Esophagus squamous epithelium (tissue), 5 donors: ENCODE measurements around the gene ANKRD29. TPM values are rescaled to one million over a fixed set of nuclear protein-coding genes. Genes with fewer than 3 reads are reported as not detected.
A peak's percentile ranks its signal among the peaks of the same experiment; 100 is the strongest.

ENCODE experiments used
- DNase-seq: peaks from one replicate; lab custom pipeline; 2025; lab: John Stamatoyannopoulos, UW
- H3K27ac ChIP-seq, 4 donors: fragments of 200-600 bp; sonication (generic); one replicate each; pipeline ENCODE4 v1.5.1; 2016 to 2019; ENCODE audit warnings: mild to moderate bottlenecking in 1 of 4
- H3K27me3 ChIP-seq, 4 donors: fragments of 200-600 bp; sonication (generic); 1 replicate in 3 of 4; 2 replicates in 1 of 4; pipeline versions ENCODE4 v1.5.1 to v1.6.0; 2017 to 2021; ENCODE audit warnings: antibody characterized with exemption in 1 of 4
- H3K36me3 ChIP-seq, 3 donors: fragments of 200-600 bp; sonication (generic); one replicate each; pipeline ENCODE4 v1.5.1; 2016 to 2019
- H3K4me1 ChIP-seq, 3 donors: fragments of 200-600 bp; sonication (generic); one replicate each; pipeline ENCODE4 v1.5.1; 2017 to 2019
- H3K4me3 ChIP-seq, 4 donors: fragments of 200-600 bp; sonication (generic); 1 replicate in 3 of 4; 2 replicates in 1 of 4; pipeline ENCODE4 v1.5.1; 2016 to 2019; ENCODE audit warnings: mild to moderate bottlenecking in 2 of 4, moderate library complexity in 1 of 4
- H3K9me3 ChIP-seq, 3 donors: fragments of 200-600 bp; sonication (generic); one replicate each; pipeline ENCODE4 v1.5.1; 2016 to 2019
- CTCF ChIP-seq, 6 experiments: fragments of 450-650 bp in 4 of 6; fragments of 200-600 bp in 2 of 6; sonication (generic) in 2 of 6; IDR thresholded peaks; one replicate each; pipeline ENCODE4 v1.5.1; 2016 to 2019; ENCODE audit warnings: antibody characterized with exemption in 6 of 6, mild to moderate bottlenecking in 4 of 6, moderate library complexity in 4 of 6
- POLR2A ChIP-seq, 4 donors: fragments of 450-650 bp; IDR thresholded peaks; one replicate each; pipeline ENCODE4 v1.6.1; 2017; ENCODE audit warnings: antibody characterized with exemption in 4 of 4, mild to moderate bottlenecking in 4 of 4, moderate library complexity in 3 of 4
- WGBS, 2 donors: methylation state at CpG; one replicate each; pipeline ENCODE4 v1.1.5; 2018; 5-methylcytosine and 5-hydroxymethylcytosine counted together
- intact Hi-C: fragments of 100-400 bp; cut with DNase I; formaldehyde crosslinking; loops from one replicate; pipeline ENCODE4 v1.15.0; 2022
- total RNA-seq, 4 donors: library from RNA; depleted of rRNA; stranded (reverse); fragments of >200 nt; gene quantifications; one replicate each; pipeline ENCODE4 v1.1.0, GENCODE V29; 2016
- donor health status: DM: yes; HTN: yes; CAD: no.

ANKRD29 gene
- total RNA-seq, 4 donors from 2014 or later = 2.9 to 10.8 (median 9.2) TPM

DNA sequence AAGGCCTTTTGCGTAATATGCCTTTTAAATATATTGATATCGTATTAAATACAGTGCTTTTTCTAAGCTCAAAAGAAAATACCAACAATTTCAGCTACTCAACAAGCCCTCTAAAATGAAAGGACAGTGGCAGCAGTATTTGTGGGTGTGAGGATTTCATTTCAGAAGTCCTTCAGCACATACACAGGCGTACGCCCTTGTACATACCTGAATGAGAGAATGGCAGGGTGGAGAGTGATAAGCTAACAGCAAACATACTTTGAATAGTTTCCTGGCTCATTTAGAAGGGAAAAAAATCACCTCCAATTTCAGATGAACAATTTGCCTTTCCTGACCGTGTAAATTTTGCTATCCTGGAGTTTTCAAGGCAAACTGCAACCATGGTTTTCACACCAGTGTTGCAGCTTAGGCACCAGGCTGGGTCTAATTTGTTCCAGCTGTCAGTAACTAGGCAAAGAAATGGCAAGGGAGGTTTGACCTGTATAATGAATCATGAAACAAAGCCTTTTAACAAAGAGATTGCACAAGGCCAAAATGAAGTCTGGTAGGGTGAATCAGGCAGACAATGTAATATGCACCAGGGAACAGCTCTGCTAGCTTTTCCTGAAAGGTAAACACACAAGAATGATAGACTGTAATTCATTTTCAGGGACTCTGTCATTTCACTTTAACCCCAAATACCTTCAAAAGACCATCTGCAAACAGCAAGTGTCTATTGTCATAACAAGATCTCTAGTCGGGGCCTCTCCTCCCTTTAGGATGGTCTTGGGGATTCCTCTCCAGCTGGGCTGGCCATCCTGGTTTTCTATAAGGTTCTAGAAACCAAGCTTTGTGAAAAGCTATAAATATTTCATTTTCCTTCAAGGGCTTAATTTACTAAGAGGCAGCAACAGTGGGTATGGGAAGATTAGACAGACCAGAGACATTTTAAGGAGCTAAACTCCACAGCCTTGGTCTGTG lies 11.5 kb downstream of the ANKRD29 start:
- no peak for TF ChIP-seq CTCF (IDR thresholded peaks at IDR 0.05)
- no peak for TF ChIP-seq POLR2A (IDR thresholded peaks at IDR 0.05)
- Histone ChIP-seq H3K36me3 (peaks cover 0 to 8% (median 0%) of the 10 kb centered on the region in 3 donors), H3K4me3 (no peak overlapping the region), H3K27me3 (no peaks in the 10 kb centered on the region), H3K9me3 (no peaks in the 10 kb centered on the region), H3K27ac (peak overlapping the region; percentile 34 to 77 (median 60)), H3K4me1 (peaks cover 0 to 47% (median 16%) of the 10 kb centered on the region in 3 donors)
- DNase-seq = no peak
- WGBS, 2 donors = 63 to 65% methylated on average over 6 of the region's 6 CpGs
- intact Hi-C loops = no loop called here

DNA sequence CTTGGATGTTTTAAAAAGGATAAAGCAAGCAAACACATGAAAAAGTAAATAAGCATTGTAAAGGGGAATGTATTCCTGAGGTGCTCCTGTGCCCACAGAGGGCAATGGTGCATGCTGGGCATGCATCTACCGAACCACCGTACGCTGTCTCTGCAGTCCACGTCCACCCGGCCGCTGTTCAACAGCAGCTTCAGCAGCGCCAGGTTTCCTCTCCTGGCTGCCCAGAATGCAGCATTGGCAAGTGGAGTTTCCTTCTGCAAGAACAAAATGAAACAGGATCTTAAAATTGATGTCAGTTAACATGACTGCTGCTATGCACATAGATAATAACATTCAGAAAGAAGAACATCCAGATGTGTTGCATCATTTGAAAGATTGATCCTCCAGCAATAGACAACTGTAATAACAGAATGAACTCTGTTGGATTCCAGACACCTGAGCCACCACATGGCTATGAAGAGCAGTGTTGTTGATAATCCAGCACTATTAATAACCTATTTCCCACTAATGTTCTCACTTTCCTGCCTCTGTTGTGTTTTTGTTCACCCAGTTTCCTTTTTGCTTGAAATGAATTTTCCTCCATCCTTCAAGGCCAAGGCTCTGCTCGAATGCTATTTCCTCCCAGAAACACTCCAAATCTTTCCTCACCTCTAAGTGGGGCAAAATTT lies 13.6 kb downstream of the ANKRD29 start:
- Histone ChIP-seq H3K9me3 (no peaks in the 10 kb centered on the region), H3K4me1 (peaks cover 0 to 54% (median 16%) of the 10 kb centered on the region in 3 donors), H3K27ac (peak overlapping the region in 3 of 4 donors; percentile 3 to 77 (median 30)), H3K36me3 (peaks cover 0 to 20% (median 0%) of the 10 kb centered on the region in 3 donors), H3K27me3 (no peaks in the 10 kb centered on the region), H3K4me3 (no peak overlapping the region)
- WGBS, 2 donors = 77 to 85% methylated on average over 8 of the region's 8 CpGs
- no peak for DNase-seq
- TF ChIP-seq POLR2A (IDR thresholded peaks at IDR 0.05) = no peak
- intact Hi-C loops = no loop called here

- no peak for DNase-seq
- Histone ChIP-seq H3K27ac (peak overlapping the region in 1 of 4 donors; percentile 77), H3K9me3 (no peaks in the 10 kb centered on the region), H3K4me1 (peaks cover 0 to 60% (median 16%) of the 10 kb centered on the region in 3 donors), H3K27me3 (no peaks in the 10 kb centered on the region), H3K36me3 (peaks cover 0 to 20% (median 0%) of the 10 kb centered on the region in 3 donors), H3K4me3 (no peak overlapping the region)
- 72 to 90% methylated on average over 3 of the region's 3 CpGs for WGBS, 2 donors
- no peak for TF ChIP-seq POLR2A (IDR thresholded peaks at IDR 0.05)
- no peak for TF ChIP-seq CTCF (IDR thresholded peaks at IDR 0.05)
- intact Hi-C loops = no loop called here
Observed at GRCh38 chr18:23648456-23648855, 14.3 kb downstream of the ANKRD29 start.

GRCh38 chr18:23646282-23646681 lies 16.4 kb downstream of the ANKRD29 start:
- H3K27me3 ChIP-seq = no peaks in the 10 kb centered on the region
- H3K27ac ChIP-seq = no peak overlapping the region
- intact Hi-C loops = no loop called here
- H3K9me3 ChIP-seq = no peaks in the 10 kb centered on the region
- no peak overlapping the region for H3K4me3 ChIP-seq
- no peak for DNase-seq
- H3K4me1 ChIP-seq = peaks cover 0 to 52% (median 7%) of the 10 kb centered on the region in 3 donors
- WGBS, 2 donors = 87 to 90% methylated on average over 2 of the region's 2 CpGs
- TF ChIP-seq CTCF (IDR thresholded peaks at IDR 0.05) (no peak), POLR2A (IDR thresholded peaks at IDR 0.05) (no peak)
- H3K36me3 ChIP-seq = peaks cover 0 to 20% (median 0%) of the 10 kb centered on the region in 3 donors

DNA sequence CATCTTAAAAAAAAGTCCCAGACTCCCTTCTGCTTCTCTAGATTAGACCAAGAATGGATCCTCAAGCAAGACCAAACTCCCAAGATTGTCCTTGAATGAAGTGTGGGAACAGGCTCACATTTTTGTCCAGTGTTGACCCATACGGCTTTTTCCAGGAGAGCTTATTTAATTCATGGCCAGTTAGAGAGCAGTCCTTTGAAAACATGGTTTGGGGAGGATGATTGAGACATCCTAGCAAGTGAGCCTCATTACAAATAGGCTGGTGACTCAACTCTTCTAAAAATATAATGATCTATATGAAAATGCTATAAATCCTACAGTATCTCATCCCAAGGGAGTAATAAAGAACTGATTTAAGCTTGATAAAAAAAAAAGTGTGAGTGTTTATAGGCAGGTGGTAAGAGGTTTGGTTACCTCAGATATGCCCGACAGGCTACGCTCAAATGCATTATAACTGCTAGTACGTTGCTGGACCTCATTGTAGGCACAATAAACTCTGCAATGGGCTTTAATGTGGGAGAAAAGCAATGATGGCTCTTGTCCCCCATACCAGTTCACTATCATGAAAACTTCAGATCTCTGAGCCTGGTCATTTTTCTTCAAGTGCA lies 17.0 kb downstream of the ANKRD29 start:
- Histone ChIP-seq H3K27ac (no peak overlapping the region), H3K9me3 (no peaks in the 10 kb centered on the region), H3K27me3 (no peaks in the 10 kb centered on the region), H3K4me3 (no peak overlapping the region), H3K36me3 (peaks cover 0 to 20% (median 0%) of the 10 kb centered on the region in 3 donors), H3K4me1 (peaks cover 0 to 46% (median 2%) of the 10 kb centered on the region in 3 donors)
- 94 to 96% methylated on average over 4 of the region's 4 CpGs for WGBS, 2 donors
- TF ChIP-seq CTCF (IDR thresholded peaks at IDR 0.05) (no peak), POLR2A (IDR thresholded peaks at IDR 0.05) (no peak)
- DNase-seq = no peak
- intact Hi-C loops = no loop called here
